Parathyroid adenoma (tissue), 2 donors: ENCODE results near the gene DDX27.

Experiments
- H2AFZ ChIP-seq: fragments of 300-600 bp; sonication (generic); one replicate; pipeline ENCODE4 v1.7.0; 2017; ENCODE audit warnings: antibody characterized with exemption, mild to moderate bottlenecking
- H3K27ac ChIP-seq: fragments of 300-600 bp; sonication (generic); one replicate; pipeline ENCODE4 v1.7.0; 2017
- H3K27me3 ChIP-seq: fragments of 300-600 bp; sonication (generic); one replicate; pipeline ENCODE4 v1.7.0; 2017; ENCODE audit warnings: low read length; ENCODE audit not compliant: control insufficient read depth, insufficient read depth
- H3K36me3 ChIP-seq: fragments of 300-600 bp; sonication (generic); one replicate; pipeline ENCODE4 v1.7.0; 2017; ENCODE audit warnings: low read length; ENCODE audit not compliant: control insufficient read depth, insufficient read depth
- H3K4me1 ChIP-seq: fragments of 300-600 bp; sonication (generic); one replicate; pipeline ENCODE4 v1.7.0; 2017; ENCODE audit warnings: control low read depth
- H3K4me2 ChIP-seq: fragments of 300-600 bp; sonication (generic); one replicate; pipeline ENCODE4 v1.7.0; 2017; ENCODE audit warnings: low read length
- H3K4me3 ChIP-seq: fragments of 300-600 bp; sonication (generic); one replicate; pipeline ENCODE4 v1.7.0; 2017; ENCODE audit warnings: low read depth, low read length
- H3K79me2 ChIP-seq: fragments of 300-600 bp; sonication (generic); one replicate; pipeline ENCODE4 v1.7.0; 2017; ENCODE audit warnings: control low read depth
- H3K9ac ChIP-seq: fragments of 300-600 bp; sonication (generic); one replicate; pipeline ENCODE4 v1.7.0; 2017; ENCODE audit warnings: mild to moderate bottlenecking
- H3K9me3 ChIP-seq: fragments of 300-600 bp; sonication (generic); one replicate; pipeline ENCODE4 v1.7.0; 2017; ENCODE audit warnings: low read length; ENCODE audit not compliant: control insufficient read depth
- CTCF ChIP-seq: fragments of 300-600 bp; sonication (generic); IDR thresholded peaks from one replicate; pipeline ENCODE4 v1.7.0; 2017; ENCODE audit warnings: antibody characterized with exemption, mild to moderate bottlenecking
- donor health status: primary hyperparathyroidism.

The DDX27 gene

GRCh38 chr20:49270736-49271135, 51.5 kb downstream of the DDX27 start:
- H3K36me3 ChIP-seq, result no peaks in the 10 kb centered on the region
- no peak overlapping the region for H3K4me2 ChIP-seq
- no peak overlapping the region for H3K9ac ChIP-seq
- H3K4me1 ChIP-seq, result no peaks in the 10 kb centered on the region
- no peak for TF ChIP-seq CTCF
- no peaks in the 10 kb centered on the region for H3K9me3 ChIP-seq
- no peaks in the 10 kb centered on the region for H3K27me3 ChIP-seq
- H2AFZ ChIP-seq, result no peak overlapping the region
- no peak overlapping the region for H3K4me3 ChIP-seq
- peaks cover 17% of the 10 kb centered on the region for H3K79me2 ChIP-seq
- no peak overlapping the region for H3K27ac ChIP-seq

- Histone ChIP-seq H2AFZ (no peak overlapping the region), H3K79me2 (peaks cover 17% of the 10 kb centered on the region), H3K4me1 (peaks cover 9% of the 10 kb centered on the region), H3K4me2 (no peak overlapping the region), H3K27me3 (no peaks in the 10 kb centered on the region), H3K27ac (no peak overlapping the region), H3K9me3 (no peaks in the 10 kb centered on the region), H3K36me3 (no peaks in the 10 kb centered on the region), H3K9ac (no peak overlapping the region), H3K4me3 (no peak overlapping the region)
- TF ChIP-seq CTCF, result no peak
Measured at GRCh38 chr20:49272654-49273053, 53.4 kb downstream of the DDX27 start.

DNA sequence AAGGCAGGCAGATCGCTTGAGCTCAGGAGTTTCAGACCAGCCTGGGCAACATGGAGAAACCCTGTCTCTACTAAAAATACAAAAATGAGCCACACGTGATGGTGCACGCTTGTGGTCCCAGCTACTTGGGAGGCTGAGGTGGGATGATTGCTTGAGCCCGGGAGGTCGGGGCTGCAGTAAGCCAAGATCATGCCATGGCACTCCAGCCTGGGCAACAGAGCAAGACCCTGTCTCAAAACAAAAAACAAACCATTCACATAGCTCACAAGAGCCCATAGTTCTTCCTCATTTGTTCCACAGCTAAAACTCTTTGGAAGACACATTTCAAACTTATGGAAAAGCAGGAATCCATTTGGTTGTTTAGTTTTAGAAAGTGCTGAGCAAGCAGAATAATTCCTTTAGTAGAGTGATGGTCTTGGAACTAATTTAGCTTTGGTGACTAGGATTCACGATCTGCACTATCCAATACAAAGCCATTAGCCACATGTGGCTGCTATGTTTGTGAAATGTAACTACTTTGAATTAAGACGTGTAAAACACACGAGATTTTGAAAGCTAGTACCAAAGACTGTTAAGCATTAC, 54.6 kb downstream of the DDX27 start:
- no peak for TF ChIP-seq CTCF
- Histone ChIP-seq H3K27me3 (no peaks in the 10 kb centered on the region), H3K9ac (no peak overlapping the region), H2AFZ (no peak overlapping the region), H3K4me1 (peaks cover 9% of the 10 kb centered on the region), H3K4me3 (no peak overlapping the region), H3K4me2 (no peak overlapping the region), H3K36me3 (no peaks in the 10 kb centered on the region), H3K9me3 (no peaks in the 10 kb centered on the region), H3K27ac (no peak overlapping the region), H3K79me2 (peaks cover 18% of the 10 kb centered on the region)

DNA sequence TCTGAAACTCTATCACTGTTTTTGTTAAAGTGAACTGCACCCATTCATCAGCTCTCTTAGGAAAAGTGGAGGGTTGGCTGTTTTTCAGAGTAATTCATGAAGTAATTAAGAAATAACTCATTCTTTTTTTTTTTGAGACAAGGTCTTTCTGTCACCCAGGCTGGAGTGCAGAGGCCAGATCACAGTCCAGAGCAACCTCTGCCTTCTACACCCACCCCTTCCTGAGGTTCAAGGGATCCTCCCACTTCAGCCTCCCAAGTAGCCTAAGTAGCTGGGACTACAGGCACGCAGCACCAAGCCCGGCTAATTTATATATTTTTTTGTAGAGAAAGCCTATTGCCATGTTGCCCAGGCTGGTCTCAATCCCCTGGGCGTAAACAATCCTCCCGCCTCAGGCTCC, 56.0 kb downstream of the DDX27 start:
- Histone ChIP-seq H3K27ac (no peak overlapping the region), H3K4me3 (no peak overlapping the region), H3K27me3 (no peaks in the 10 kb centered on the region), H3K4me2 (no peak overlapping the region), H3K36me3 (peaks cover 4% of the 10 kb centered on the region), H2AFZ (no peak overlapping the region), H3K9ac (no peak overlapping the region), H3K79me2 (peaks cover 23% of the 10 kb centered on the region), H3K9me3 (peaks cover 1% of the 10 kb centered on the region), H3K4me1 (peaks cover 9% of the 10 kb centered on the region)
- TF ChIP-seq CTCF, result no peak

DNA sequence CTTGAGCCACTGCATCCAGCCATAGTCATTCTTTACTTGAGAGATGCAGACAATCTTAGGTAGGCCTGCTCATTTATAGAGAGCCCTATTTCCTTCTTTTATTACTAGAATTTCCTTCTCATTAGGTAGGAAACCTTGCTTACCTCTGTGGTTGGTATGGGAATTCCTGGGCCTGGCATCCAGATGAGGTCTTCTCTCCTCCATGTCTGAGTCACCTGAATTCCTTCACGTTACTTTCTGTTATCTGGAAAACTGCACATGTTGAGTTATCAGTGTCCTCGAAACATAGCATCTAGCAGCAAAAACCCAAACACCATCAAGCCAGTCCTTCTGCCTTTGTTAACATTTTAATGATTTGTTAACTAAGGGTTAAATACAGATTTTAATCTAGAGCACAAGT, 56.4 kb downstream of the DDX27 start:
- TF ChIP-seq CTCF, result no peak

More for the DNA sequence above, 56.4 kb downstream of the DDX27 start:
- no peak overlapping the region for H3K27ac ChIP-seq
- peaks cover 28% of the 10 kb centered on the region for H3K79me2 ChIP-seq
- peaks cover 3% of the 10 kb centered on the region for H3K9me3 ChIP-seq
- H3K9ac ChIP-seq, result no peak overlapping the region
- H3K27me3 ChIP-seq, result no peaks in the 10 kb centered on the region
- H2AFZ ChIP-seq, result no peak overlapping the region
- peaks cover 10% of the 10 kb centered on the region for H3K4me1 ChIP-seq
- H3K4me3 ChIP-seq, result no peak overlapping the region
- peak overlapping the region; percentile 75 for H3K4me2 ChIP-seq
- H3K36me3 ChIP-seq, result peaks cover 7% of the 10 kb centered on the region
